Activated CD4-positive, alpha-beta memory T cell treated with anti-CD3 and anti-CD28 coated beads, Interleukin-2, amount 10 ng/mL, durations not matched to agents 7 days and 5 days (primary cell): ENCODE data around the gene MDM4. TPM values are rescaled to one million over a fixed set of nuclear protein-coding genes. Genes with fewer than 3 reads are reported as not detected.
"Not testable (repeated sequence)": the region's sequence is repeated elsewhere in the genome, so short reads cannot be mapped to it uniquely, and the experiment has no call there.

Experiments
- CTCF ChIA-PET: fragments of 350-600 bp; sonication (Branson Sonifier 250); formaldehyde crosslinking; loops from one replicate; lab custom pipeline; 2021; ENCODE audit warnings: antibody characterized with exemption, inconsistent platforms; lab: Charles Lee
- POLR2A ChIA-PET: fragments of 350-600 bp; sonication (Branson Sonifier 250); formaldehyde crosslinking; loops from one replicate; lab custom pipeline; 2021; ENCODE audit warnings: antibody characterized with exemption; lab: Charles Lee
- DNase-seq: peaks from one replicate; pipeline ENCODE4 v3.0.0-alpha.2; 2020
- H3K27ac Mint-ChIP-seq: one replicate; pipeline ENCODE4 v1.8.0; 2021; ENCODE audit warnings: mild to moderate bottlenecking, mixed read lengths
- H3K27me3 Mint-ChIP-seq: one replicate; pipeline ENCODE4 v1.8.0; 2021; ENCODE audit warnings: mixed read lengths
- H3K36me3 Mint-ChIP-seq: one replicate; pipeline ENCODE4 v1.8.0; 2021; ENCODE audit warnings: low read depth, mixed read lengths
- H3K4me1 Mint-ChIP-seq: one replicate; pipeline ENCODE4 v1.8.0; 2021; ENCODE audit warnings: mixed read lengths
- H3K4me3 Mint-ChIP-seq: one replicate; pipeline ENCODE4 v1.8.0; 2021; ENCODE audit warnings: mild to moderate bottlenecking, mixed read lengths
- H3K9me3 Mint-ChIP-seq: one replicate; pipeline ENCODE4 v1.8.0; 2021; ENCODE audit warnings: mixed read lengths
- total RNA-seq, 2 experiments: library from RNA; stranded (reverse); gene quantifications; one replicate each; pipeline ENCODE4 v1.2.3, GENCODE V29; 2021

MDM4 gene
- total RNA-seq, 2 experiments from 2014 or later, result 85.1 to 95.4 TPM

DNA sequence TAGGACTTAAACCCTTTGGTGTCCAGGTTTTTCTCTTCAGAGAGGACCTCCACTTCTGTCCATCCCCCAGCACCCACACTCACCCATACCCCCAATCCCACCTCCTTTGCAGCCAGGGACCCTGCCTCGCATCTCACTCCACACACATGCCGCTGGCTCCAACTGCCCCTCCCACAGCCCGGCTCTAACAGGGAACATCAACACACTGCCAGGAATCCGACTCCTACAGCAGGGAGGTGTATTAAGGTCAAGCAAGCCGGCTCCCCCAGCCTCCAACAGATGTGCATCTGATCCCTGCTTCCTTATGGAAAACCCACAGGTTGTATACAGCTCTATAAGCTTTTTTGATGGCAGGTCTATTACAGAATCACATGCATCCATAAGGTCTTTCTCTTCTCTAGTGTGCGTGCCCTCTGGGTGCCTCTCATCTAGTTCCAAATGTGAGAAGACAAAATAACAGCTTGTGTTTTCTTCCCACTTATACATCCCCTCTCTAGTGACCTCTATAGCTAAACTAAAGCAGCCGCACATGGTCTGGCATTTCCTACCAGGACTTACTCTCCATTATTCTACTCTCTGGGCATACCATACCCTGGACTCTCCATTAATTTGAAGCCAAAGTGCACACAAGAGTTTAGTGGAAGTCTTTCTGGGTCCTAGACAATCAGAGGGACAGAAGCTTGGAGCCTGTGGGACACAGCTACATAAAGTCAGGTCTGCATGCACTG is 37.9 kb upstream of the MDM4 start:
- no peak for DNase-seq
- Mint-ChIP-seq H3K27ac (no peak overlapping the region), H3K27me3 (no peaks in the 10 kb centered on the region), H3K4me1 (peaks cover 21% of the 10 kb centered on the region), H3K36me3 (no peaks in the 10 kb centered on the region), H3K4me3 (no peak overlapping the region), H3K9me3 (no peaks in the 10 kb centered on the region)
- CTCF ChIA-PET, result interaction anchor here (0.8 to 2.4 kb wide), 6 partner anchors 9 to 47 kb away, joined by 3 to 10 read pairs (median 6); no protein-coding TSS in a partner anchor
- POLR2A ChIA-PET, result interaction anchor here (0.8 to 1.6 kb wide), 4 partner anchors 11 to 48 kb away, joined by 3 to 4 read pairs (median 3); no protein-coding TSS in a partner anchor

DNA sequence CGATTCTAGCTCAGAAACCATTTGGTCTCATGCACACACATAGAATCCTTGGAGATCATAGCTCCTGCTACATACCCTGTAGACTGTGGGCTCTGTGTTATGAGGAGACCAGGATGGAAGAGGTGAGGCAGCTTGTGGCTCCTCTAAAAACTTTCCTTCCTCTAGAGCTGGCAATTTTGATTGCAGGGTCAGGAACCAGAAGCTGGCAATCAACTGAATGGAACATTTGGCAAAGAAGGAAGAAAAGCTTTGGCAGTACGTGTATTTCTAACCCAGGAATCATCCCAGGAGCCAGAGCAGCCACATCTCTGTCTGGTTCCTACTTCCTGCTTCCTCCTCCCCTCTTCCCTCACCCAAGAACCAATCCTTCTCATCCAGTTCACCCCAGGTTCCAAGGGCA is 37.3 kb upstream of the MDM4 start:
- peaks cover 23% of the 10 kb centered on the region for H3K4me1 Mint-ChIP-seq
- CTCF ChIA-PET, result interaction anchor here (0.8 to 2.4 kb wide), 7 partner anchors 9 to 80 kb away, joined by 3 to 10 read pairs (median 5); partner anchors contain the start of gene PIK3C2B

DNA sequence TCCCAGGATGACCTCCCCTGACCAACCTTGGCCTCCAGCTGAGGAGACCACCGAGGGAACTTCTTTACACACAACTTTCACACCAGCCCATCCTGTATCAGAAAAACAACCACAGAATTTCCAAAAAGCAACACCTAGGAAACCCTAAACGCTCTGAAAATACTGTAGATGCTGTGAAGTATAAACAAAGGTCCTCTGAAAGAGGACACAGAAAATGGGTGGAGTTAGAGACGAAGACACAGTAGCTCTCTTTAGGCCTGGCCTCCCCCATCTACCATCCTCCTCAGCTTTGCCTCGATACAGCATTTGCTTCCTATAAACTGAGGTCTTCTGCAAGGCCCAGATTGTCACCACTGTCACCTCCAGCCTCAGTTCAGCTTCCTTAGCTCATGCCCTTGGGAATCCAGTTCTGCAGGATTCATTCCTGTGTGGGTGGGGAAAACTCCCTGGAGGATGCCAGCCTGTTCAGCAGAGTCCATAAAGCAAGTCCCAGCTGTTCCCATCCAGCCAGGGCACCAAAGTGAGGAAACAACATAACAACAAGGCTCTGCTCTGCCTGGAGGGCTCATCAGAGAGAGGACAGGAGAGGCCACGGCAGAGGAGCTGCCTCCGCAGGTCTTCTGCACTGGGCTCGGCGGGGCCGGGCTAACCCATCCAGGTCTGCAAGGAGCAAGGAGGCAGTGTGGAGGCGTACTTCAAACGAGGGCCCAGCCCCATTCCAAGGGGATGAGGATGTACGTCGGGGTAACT is 36.6 kb upstream of the MDM4 start:
- H3K27ac Mint-ChIP-seq, result no peak overlapping the region
- ChIA-PET POLR2A (interaction anchor here (1.0 to 1.6 kb wide), 3 partner anchors 12 to 15 kb away, joined by 3 to 6 read pairs (median 4); partner anchors contain the start of gene PIK3C2B), CTCF (interaction anchor here (1.3 to 1.7 kb wide), 3 partner anchors 10 to 81 kb away, joined by 3 to 5 read pairs (median 4); partner anchors contain the start of gene PIK3C2B)
- peaks cover 23% of the 10 kb centered on the region for H3K4me1 Mint-ChIP-seq
- H3K36me3 Mint-ChIP-seq, result no peaks in the 10 kb centered on the region
- no peaks in the 10 kb centered on the region for H3K27me3 Mint-ChIP-seq
- H3K4me3 Mint-ChIP-seq, result no peak overlapping the region
- H3K9me3 Mint-ChIP-seq, result no peaks in the 10 kb centered on the region
- DNase-seq, result no peak

More for the DNA sequence above, 37.3 kb upstream of the MDM4 start:
- DNase-seq, result no peak
- Mint-ChIP-seq H3K9me3 (no peaks in the 10 kb centered on the region), H3K27ac (no peak overlapping the region), H3K27me3 (no peaks in the 10 kb centered on the region), H3K4me3 (no peak overlapping the region), H3K36me3 (no peaks in the 10 kb centered on the region)
- POLR2A ChIA-PET, result interaction anchor here (0.8 to 1.6 kb wide), 4 partner anchors 12 to 48 kb away, joined by 3 to 6 read pairs (median 4); partner anchors contain the start of gene PIK3C2B

DNA sequence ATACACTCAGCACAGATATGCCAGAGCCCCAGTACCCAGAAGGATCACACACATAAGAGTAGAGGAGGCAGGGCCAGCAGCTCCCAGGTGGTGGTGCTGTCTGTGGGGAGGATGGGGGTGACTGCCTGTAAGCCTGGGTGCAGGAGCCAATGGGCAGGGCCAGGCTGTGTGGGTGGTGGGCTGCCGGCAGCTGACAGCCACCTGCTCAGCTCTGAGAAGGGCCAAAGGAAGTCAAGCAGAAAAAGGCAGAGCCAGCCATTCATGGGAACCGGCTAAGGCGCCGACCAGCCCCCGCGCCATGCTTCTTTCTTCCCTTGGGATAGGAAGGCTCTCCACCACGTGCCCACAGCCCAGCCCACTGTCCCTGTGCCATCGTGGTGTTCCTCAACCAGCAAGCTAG is 35.7 kb upstream of the MDM4 start:
- Mint-ChIP-seq H3K9me3 (no peaks in the 10 kb centered on the region), H3K4me1 (peaks cover 26% of the 10 kb centered on the region), H3K27ac (no peak overlapping the region), H3K36me3 (no peaks in the 10 kb centered on the region), H3K4me3 (no peak overlapping the region), H3K27me3 (no peaks in the 10 kb centered on the region)
- no peak for DNase-seq
- ChIA-PET POLR2A (interaction anchor here (1.4 kb wide), 2 partner anchors 12 to 48 kb away, joined by 3 to 5 read pairs; no protein-coding TSS in a partner anchor), CTCF (interaction anchor here (1.3 to 1.4 kb wide), 2 partner anchors 12 to 82 kb away, joined by 4 read pairs; no protein-coding TSS in a partner anchor)

DNA sequence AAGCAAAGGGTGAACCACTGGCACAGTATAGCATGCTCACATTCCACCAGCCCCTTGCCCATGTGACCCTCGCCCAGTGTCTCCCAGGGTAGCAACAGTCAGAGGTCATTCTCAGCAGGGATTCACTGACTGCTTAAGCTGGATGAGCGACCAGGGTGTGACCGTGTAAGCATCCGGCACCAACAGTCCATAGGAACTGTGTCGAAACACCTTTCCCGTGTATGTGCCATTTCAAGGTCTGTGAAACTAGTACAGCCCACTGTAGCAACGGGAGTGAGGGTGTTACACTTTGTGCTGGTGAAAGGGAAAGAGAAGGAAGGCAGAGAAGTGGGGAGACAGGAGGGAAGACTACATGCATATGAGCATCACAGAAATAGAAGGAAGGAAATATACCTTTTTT is 32.4 kb upstream of the MDM4 start:
- Mint-ChIP-seq H3K9me3 (no peaks in the 10 kb centered on the region), H3K4me1 (peaks cover 26% of the 10 kb centered on the region), H3K27ac (no peak overlapping the region), H3K27me3 (no peaks in the 10 kb centered on the region), H3K36me3 (peaks cover 5% of the 10 kb centered on the region), H3K4me3 (no peak overlapping the region)
- DNase-seq, result no peak
- ChIA-PET POLR2A (interaction anchor here (2.5 kb wide), 1 partner anchor 10 kb away, joined by 9 read pairs; the partner anchor contains the start of gene PIK3C2B), CTCF (no interaction called here)

DNA sequence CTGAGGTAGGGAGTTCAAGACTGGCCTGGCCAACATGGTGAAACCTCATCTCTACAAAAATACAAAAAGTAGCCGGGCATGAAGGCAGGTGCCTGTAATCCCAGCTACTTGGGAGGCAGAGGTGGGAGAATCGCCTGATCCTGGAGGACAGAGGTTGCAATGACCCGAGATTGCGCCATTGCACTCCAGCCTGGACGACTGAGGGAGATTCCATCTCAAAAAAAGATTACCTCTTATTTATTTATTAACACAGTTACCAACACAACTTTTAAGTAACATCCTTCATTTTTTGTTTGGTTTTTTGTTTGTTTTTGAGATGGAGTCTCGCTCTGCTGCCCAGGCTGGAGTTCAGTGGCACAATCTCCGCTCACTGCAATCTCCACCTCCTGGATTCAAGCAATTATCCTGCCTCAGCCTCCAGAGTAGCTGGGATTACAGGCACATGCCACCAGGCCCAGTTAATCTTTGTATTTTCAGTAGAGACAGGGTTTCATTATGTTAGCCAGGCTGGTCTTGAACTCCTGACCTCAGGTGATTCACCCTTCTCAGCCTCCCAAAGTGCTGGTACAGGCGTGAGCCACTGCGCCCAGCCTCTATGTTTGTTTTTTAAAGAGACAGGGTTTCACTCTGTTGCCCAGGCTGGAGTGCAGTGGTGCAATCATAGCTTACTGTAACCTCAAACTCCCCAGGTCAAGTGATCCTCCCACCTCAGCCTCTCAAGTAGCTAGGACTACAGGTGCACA is 29.5 kb upstream of the MDM4 start:
- Mint-ChIP-seq H3K4me1 (peaks cover 30% of the 10 kb centered on the region), H3K36me3 (peaks cover 12% of the 10 kb centered on the region)
- ChIA-PET POLR2A (interaction anchor here (1.2 to 2.5 kb wide), 2 partner anchors 7 to 39 kb away, joined by 4 to 9 read pairs; partner anchors contain the start of gene PIK3C2B), CTCF (interaction anchor here (0.7 to 1.0 kb wide), 2 partner anchors 12 to 88 kb away, joined by 3 read pairs; no protein-coding TSS in a partner anchor)
- H3K27me3 Mint-ChIP-seq, H3K4me3 Mint-ChIP-seq, H3K27ac Mint-ChIP-seq, H3K9me3 Mint-ChIP-seq, DNase-seq: not testable (repeated sequence)

DNA sequence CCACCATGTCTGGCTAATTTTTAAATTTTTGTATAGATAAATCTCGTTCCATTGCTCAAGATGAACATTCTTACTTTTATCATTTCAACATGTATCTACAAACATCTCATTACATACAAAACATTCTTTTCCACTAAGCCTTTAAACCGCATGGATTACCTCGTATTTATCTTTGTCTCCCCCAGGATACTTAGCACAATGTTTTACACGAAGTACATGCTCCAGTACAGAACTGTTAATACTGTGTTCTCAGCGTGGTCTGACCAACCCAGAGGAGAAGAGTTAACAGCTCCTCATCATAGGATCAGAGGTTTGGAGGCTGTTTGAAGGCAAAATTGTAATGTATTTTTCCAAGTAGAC is 29.0 kb upstream of the MDM4 start:
- DNase-seq, result no peak
- Mint-ChIP-seq H3K9me3 (no peaks in the 10 kb centered on the region), H3K27me3 (no peaks in the 10 kb centered on the region), H3K36me3 (peaks cover 12% of the 10 kb centered on the region), H3K4me3 (no peak overlapping the region), H3K27ac (no peak overlapping the region), H3K4me1 (peaks cover 36% of the 10 kb centered on the region)
- ChIA-PET POLR2A (no interaction called here), CTCF (interaction anchor here (1.0 to 2.4 kb wide), 4 partner anchors 19 to 89 kb away, joined by 3 to 9 read pairs (median 4); no protein-coding TSS in a partner anchor)

DNA sequence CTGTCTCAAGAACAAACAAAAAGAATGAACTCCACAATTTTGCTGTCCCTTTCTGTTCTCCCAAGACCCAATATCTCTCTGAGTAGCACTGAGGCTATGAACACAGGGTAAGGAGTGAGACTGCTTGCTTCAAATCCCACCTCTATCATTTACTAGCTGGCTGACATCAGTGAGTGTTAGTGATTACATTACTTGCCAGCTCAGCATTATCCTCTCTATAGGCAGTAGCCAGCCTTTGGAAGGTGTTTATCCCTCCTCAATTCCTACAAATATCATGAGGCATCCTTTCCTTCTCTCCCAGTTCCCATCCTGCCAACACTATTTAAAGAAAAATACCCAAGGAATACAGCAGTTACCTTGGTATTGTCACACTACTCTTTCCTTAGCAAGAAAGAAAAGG is 24.6 kb upstream of the MDM4 start:
- Mint-ChIP-seq H3K4me1 (peaks cover 57% of the 10 kb centered on the region), H3K27me3 (no peaks in the 10 kb centered on the region), H3K27ac (no peak overlapping the region), H3K4me3 (no peak overlapping the region), H3K36me3 (peaks cover 15% of the 10 kb centered on the region), H3K9me3 (no peaks in the 10 kb centered on the region)
- CTCF ChIA-PET, result interaction anchor here (0.7 to 19.8 kb wide), 6 partner anchors 10 to 315 kb away, joined by 3 to 519 read pairs (median 10); no protein-coding TSS in a partner anchor
- DNase-seq, result no peak
- POLR2A ChIA-PET, result interaction anchor here (1.5 to 4.0 kb wide), 5 partner anchors 10 to 27 kb away, joined by 4 to 44 read pairs (median 5); no protein-coding TSS in a partner anchor

DNA sequence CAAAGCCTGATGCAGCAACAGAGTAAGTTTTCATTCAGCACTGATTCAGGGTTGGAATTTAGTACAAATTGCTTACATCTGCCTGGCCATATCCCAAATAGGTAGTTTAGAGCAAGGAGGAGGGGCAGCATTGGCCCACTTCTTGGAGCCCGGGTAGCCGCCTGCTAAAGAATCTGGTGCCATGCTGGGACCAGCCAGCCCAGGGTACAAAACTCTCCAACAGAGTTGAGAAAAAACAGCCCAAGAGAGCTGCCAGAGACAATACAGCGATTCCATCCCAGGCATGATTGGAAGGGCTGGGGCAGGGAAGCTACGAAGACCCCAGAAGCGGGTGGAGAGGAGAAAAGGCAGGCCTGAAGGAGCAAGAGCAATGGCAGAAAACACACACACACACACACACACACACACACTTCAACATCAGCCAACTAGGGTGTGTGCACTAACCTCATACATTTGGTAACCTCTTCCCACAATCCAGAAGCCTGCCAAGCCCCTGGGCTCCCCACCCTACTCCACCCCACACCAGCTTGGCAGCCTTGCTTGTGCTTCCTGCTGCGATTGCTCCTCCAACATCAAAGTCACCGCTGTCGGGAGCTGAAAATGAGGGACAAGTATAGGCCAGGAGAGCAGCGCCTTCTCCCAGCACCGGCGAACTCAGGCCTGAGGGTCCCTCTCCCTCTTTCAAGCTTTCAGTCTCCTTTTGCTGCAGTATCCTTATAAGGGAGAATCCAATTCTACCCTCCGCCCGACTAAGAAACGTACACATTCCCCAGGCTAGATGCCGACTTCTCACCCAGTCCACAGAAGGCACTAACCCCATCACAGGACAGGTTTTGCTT is 22.8 kb upstream of the MDM4 start:
- DNase-seq, result peak; percentile 31
- Mint-ChIP-seq H3K9me3 (no peaks in the 10 kb centered on the region), H3K4me1 (peaks cover 55% of the 10 kb centered on the region)

DNA sequence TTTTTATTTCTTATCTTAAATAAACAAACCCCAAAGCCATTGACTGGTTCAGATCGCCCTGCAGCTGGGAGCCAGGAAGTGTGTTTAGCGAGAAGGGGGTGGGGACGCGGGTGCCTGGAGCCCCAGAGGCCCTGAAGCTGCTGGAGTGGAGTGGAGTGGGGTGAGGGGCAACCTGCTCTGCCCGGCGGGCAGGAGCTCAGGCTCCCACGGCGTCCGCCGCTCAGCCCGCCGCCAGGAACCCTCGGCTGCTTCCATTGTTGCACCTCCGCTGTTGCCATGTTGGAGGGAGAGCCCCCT is 22.3 kb upstream of the MDM4 start:
- CTCF ChIA-PET, result interaction anchor here (0.6 to 19.8 kb wide), 26 partner anchors 9 to 326 kb away, joined by 3 to 519 read pairs (median 5); partner anchors contain the start of gene MDM4
- DNase-seq, result peak; percentile 64
- POLR2A ChIA-PET, result interaction anchor here (0.7 to 4.4 kb wide), 23 partner anchors 9 to 122 kb away, joined by 3 to 57 read pairs (median 5); partner anchors contain the start of gene MDM4
- H3K36me3 Mint-ChIP-seq, result peaks cover 9% of the 10 kb centered on the region
- peaks cover 54% of the 10 kb centered on the region for H3K4me1 Mint-ChIP-seq
- no peaks in the 10 kb centered on the region for H3K9me3 Mint-ChIP-seq
- H3K27me3 Mint-ChIP-seq, result no peaks in the 10 kb centered on the region
- H3K27ac Mint-ChIP-seq, result peak overlapping the region; percentile 84
- peak overlapping the region; percentile 88 for H3K4me3 Mint-ChIP-seq

More for the DNA sequence above, 22.8 kb upstream of the MDM4 start:
- no peaks in the 10 kb centered on the region for H3K27me3 Mint-ChIP-seq
- H3K4me3 Mint-ChIP-seq, result peak overlapping the region; percentile 88
- ChIA-PET CTCF (interaction anchor here (0.8 to 19.8 kb wide), 23 partner anchors 8 to 314 kb away, joined by 3 to 519 read pairs (median 6); partner anchors contain the start of gene MDM4), POLR2A (interaction anchor here (0.7 to 4.4 kb wide), 24 partner anchors 8 to 122 kb away, joined by 3 to 57 read pairs (median 5); partner anchors contain the start of gene MDM4)
- peak overlapping the region; percentile 84 for H3K27ac Mint-ChIP-seq
- H3K36me3 Mint-ChIP-seq, result peaks cover 14% of the 10 kb centered on the region
